A673 (cell line): Measurements from ENCODE around the gene FGF11. TPM values are rescaled to one million over a fixed set of nuclear protein-coding genes. Genes with fewer than 3 reads are reported as not detected.

Source experiments
- total RNA-seq: library from RNA; stranded (reverse); gene quantifications from 2 replicates; pipeline ENCODE4 v1.2.3, GENCODE V29; 2021

FGF11 gene
- total RNA-seq, 1 experiment from 2014 or later, result 18.2 TPM

Other genes starting within 250 kb of the FGF11 start
- gene DLG4, start 219.7 kb upstream of the FGF11 start, total RNA-seq, result 74.7 and 86.6 TPM in 2 replicates
- gene ACADVL, start 219.6 kb upstream of the FGF11 start, total RNA-seq, result 425 and 509 TPM in 2 replicates
- 133 and 139 TPM in 2 replicates for gene DVL2, start 205.0 kb upstream of the FGF11 start, total RNA-seq
- gene PHF23, start 200.1 kb upstream of the FGF11 start, total RNA-seq, result 84.0 and 85.1 TPM in 2 replicates
- gene GABARAP, start 197.1 kb upstream of the FGF11 start, total RNA-seq, result 296 and 314 TPM in 2 replicates
- gene CTDNEP1, start 187.8 kb upstream of the FGF11 start, total RNA-seq, result 175 and 179 TPM in 2 replicates
- 123 and 128 TPM in 2 replicates for gene ELP5, start 187.3 kb upstream of the FGF11 start, total RNA-seq
- 0.55 TPM in 1 of 2 replicates, not detected in the other for gene CLDN7, start 177.0 kb upstream of the FGF11 start, total RNA-seq
- 0.67 and 1.6 TPM in 2 replicates for gene SLC2A4, start 157.8 kb upstream of the FGF11 start, total RNA-seq
- 0.77 and 1.6 TPM in 2 replicates for gene YBX2, start 144.9 kb upstream of the FGF11 start, total RNA-seq
- 1,112 and 1,128 TPM in 2 replicates for gene EIF5A, start 131.9 kb upstream of the FGF11 start, total RNA-seq
- 116 and 133 TPM in 2 replicates for gene GPS2, start 124.2 kb upstream of the FGF11 start, total RNA-seq
- gene NEURL4, start 110.2 kb upstream of the FGF11 start, total RNA-seq, result 81.7 and 99.5 TPM in 2 replicates
- 1.1 TPM in 2 replicates for gene ACAP1, start 103.0 kb upstream of the FGF11 start, total RNA-seq
- gene KCTD11, start 87.3 kb upstream of the FGF11 start, total RNA-seq, result 3.8 TPM in 2 replicates
- not detected in 2 replicates for gene TMEM95, start 84.4 kb upstream of the FGF11 start, total RNA-seq
- 0.90 and 1.1 TPM in 2 replicates for gene TNK1, start 58.4 kb upstream of the FGF11 start, total RNA-seq
- gene PLSCR3, start 45.0 kb upstream of the FGF11 start, total RNA-seq, result 15.2 and 29.3 TPM in 2 replicates
- gene TMEM256, start 35.4 kb upstream of the FGF11 start, total RNA-seq, result 57.6 and 91.6 TPM in 2 replicates
- gene NLGN2, start 31.7 kb upstream of the FGF11 start, total RNA-seq, result 36.9 and 60.5 TPM in 2 replicates
- gene SPEM1, start 19.2 kb upstream of the FGF11 start, total RNA-seq, result 0.43 and 0.55 TPM in 2 replicates
- 0.24 TPM in 1 of 2 replicates, not detected in the other for gene SPEM2, start 13.9 kb upstream of the FGF11 start, total RNA-seq
- not detected in 2 replicates for gene SPEM3, start 10.7 kb upstream of the FGF11 start, total RNA-seq
- 3.2 and 4.7 TPM in 2 replicates for gene TMEM102, start 4.1 kb upstream of the FGF11 start, total RNA-seq
- 5.2 and 8.6 TPM in 2 replicates for gene CHRNB1, start 5.5 kb downstream of the FGF11 start, total RNA-seq
- 17.7 and 21.0 TPM in 2 replicates for gene ZBTB4, start 40.1 kb downstream of the FGF11 start, total RNA-seq
- gene SLC35G6, start 41.9 kb downstream of the FGF11 start, total RNA-seq, result not detected in 2 replicates
- gene POLR2A, start 44.9 kb downstream of the FGF11 start, total RNA-seq, result 330 and 341 TPM in 2 replicates
- 0.55 and 0.75 TPM in 2 replicates for gene TNFSF12, start 109.5 kb downstream of the FGF11 start, total RNA-seq
- 0.69 and 0.74 TPM in 2 replicates for gene TNFSF13, start 119.2 kb downstream of the FGF11 start, total RNA-seq
- 113 and 122 TPM in 2 replicates for gene SENP3, start 122.4 kb downstream of the FGF11 start, total RNA-seq
- 1.6 and 1.8 TPM in 2 replicates for gene CD68, start 140.1 kb downstream of the FGF11 start, total RNA-seq
- 133 and 149 TPM in 2 replicates for gene MPDU1, start 144.3 kb downstream of the FGF11 start, total RNA-seq
- 0.87 and 1.3 TPM in 2 replicates for gene SOX15, start 150.6 kb downstream of the FGF11 start, total RNA-seq
- gene FXR2, start 175.4 kb downstream of the FGF11 start, total RNA-seq, result 101 TPM in 2 replicates
- 61.7 and 79.3 TPM in 2 replicates for gene SAT2, start 188.3 kb downstream of the FGF11 start, total RNA-seq
- gene SHBG, start 190.6 kb downstream of the FGF11 start, total RNA-seq, result 0.33 TPM in 1 of 2 replicates, not detected in the other
- gene ATP1B2, start 211.4 kb downstream of the FGF11 start, total RNA-seq, result 3.5 and 5.9 TPM in 2 replicates
- 32.2 and 34.8 TPM in 2 replicates for gene TP53, start 248.0 kb downstream of the FGF11 start, total RNA-seq
- gene WRAP53, start 249.0 kb downstream of the FGF11 start, total RNA-seq, result 42.2 and 51.8 TPM in 2 replicates